LoVo (cell line): ENCODE data around the gene TNFRSF1A.
A peak's percentile ranks its signal among the peaks of the same experiment; 100 is the strongest.

Experiments
- DNase-seq: peaks from one replicate; pipeline ENCODE4 v3.0.0-alpha.2; 2016; ENCODE audit warnings: low spot score

Gene TNFRSF1A

DNA sequence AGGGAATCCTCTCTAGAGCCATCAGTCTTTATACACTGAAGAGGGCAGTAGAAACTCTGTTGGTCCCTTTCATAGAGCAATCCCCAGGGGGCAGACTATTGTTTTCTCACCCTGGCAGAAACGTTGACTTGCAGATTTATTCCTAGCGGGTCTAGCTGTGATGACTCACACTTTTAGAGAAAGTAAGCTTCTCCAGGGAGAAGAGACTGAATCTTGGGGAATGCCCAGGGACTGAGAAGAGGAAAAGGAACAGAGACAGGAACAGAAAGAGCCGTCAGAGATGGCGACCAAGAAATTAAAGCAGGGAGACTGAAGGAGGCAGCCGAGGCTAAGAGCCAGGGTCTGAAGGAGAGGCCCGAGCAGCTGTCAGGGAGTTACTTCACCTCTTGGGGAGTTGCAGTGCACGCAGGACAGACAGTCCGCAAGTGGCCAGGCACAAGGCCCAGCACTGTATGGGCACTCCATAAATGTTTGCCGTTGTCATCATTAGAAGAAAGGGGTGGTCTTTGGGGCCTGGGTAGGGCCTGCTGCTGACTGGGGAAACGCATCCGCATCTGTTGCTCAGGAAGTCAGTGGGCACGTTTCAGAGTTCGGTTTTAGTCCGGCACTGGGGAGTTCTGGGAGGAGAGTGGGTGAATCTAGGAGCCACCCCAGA, 18.4 kb downstream of the TNFRSF1A start:
- DNase-seq = peak; percentile 81

DNA sequence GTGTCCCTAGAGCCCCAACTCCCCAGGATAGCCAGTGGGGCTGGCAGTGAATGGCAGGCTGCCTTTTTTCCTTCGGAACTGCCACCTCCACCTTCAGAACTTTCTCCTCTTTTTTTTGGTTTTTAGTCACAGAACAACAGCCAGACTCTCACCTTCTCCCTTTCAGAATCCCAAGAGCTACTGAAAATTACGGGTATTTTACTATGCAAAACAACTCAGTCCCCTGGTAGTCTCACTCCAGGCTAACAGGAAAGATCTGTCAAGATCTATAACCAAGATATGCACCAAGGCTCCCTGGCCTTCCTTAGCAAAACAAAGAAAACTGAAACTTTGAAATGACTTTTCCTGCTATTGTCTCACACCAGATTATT, 18.9 kb downstream of the TNFRSF1A start:
- DNase-seq = no peak

DNA sequence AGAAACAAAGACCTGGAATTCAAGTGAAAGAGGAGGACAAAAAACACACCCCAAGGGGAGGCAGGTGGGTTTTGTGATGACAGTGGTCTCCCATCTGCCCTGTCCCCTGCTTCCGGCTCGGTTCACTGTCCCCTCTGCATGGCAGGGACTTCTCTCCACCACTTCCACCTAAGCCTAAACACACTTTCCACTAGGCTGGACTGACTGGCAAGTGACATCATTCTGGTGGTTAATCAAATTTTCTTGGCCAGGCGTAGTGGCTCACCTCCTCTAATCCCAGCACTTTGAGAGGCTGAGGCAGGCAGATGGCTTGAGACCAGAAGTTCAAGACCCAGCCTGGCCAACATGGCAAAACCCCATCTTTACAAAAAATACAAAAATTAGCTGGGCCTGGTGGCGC, 19.5 kb downstream of the TNFRSF1A start:
- DNase-seq = no peak

DNA sequence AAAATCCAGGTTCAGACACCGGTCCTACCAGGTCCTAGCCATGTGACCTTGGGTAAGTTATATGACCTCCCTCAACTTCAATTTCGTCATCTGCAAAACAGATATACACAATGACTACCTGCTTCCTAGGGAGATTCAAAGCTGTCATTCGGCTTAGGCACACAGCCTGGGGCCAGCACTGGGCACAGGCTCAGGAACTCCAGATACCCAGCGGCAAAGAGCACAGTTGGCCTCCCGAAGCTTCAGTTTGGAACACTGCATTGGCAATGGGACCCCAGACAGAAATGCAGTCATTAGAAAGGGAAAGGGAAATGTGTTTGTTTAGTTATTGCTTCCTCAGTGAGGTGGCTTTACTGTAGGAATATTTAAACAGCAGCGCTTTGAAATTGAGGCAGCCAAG, 20.0 kb downstream of the TNFRSF1A start:
- no peak for DNase-seq

DNA sequence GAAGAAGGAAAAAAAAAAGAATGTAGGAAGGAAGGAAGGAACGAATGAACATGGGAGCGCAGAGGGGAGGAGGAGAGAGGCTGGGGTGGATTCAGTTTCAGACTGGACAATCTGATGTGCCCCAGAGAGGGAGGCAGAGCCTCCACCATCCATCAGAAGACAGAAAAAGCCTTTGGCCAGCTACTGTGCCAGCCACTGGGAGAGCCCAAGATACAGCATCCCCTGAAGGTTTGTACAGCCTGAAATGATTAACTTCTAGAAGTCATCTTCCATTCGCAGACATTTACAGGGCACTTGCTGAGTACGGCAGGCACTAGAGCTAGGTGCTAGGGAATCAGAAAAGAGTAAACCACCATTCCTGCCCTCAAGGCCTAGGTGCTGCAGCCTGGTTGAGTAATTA, 22.4 kb downstream of the TNFRSF1A start:
- no peak for DNase-seq

DNA sequence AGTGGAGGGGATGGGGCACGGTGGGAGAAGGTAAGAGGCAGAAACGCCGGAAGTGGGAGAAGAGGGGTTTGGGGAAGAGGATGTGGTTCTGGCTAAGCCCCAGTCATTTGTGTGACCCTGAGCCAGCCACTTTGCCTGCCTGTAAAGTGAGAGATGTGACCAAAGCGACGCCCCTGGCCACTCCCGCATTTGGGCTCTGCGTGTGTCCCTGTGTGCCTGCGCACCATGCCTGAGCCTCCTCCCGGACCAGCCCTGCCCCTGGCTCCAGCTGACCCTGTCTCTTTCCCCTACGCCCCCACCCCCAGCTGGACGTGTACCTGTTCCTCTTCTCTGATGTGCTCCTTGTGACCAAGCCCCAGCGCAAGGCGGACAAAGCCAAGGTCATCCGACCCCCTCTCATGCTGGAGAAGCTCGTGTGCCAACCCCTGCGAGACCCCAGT, 23.4 kb downstream of the TNFRSF1A start:
- DNase-seq = no peak

DNA sequence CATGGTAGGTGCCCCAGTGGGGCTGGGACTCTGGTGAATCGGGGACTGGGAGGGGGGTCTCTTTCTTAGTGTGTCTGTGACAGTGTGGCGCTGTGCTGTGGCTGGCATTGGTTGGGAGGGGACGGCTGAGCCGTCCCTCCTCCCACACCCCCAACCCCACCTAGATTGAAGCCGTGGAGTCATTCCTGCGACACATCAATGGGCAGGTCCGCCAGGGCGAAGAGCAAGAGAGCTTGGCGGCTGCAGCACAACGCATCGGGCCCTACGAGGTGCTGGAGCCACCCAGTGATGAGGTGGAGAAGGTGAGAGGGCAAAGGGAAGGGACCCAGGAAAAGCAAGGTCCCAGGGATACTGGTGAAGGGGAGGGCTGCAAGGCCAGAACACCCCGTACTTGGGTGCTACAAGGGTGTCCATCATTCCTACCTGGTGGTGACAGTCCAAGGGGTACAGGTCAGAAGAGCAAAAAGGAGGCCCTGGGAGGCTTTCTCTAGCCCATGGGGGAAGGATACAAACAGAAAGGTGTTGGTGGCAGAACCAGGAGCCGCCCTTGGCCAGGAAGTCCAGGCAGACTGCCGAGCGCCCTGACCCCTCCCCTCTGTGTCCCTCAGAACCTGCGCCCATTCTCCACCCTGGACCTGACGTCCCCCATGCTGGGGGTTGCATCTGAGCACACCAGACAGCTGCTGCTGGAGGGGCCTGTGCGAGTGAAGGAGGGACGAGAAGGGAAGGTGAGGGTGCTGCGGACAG, 24.0 kb downstream of the TNFRSF1A start:
- DNase-seq = no peak

DNA sequence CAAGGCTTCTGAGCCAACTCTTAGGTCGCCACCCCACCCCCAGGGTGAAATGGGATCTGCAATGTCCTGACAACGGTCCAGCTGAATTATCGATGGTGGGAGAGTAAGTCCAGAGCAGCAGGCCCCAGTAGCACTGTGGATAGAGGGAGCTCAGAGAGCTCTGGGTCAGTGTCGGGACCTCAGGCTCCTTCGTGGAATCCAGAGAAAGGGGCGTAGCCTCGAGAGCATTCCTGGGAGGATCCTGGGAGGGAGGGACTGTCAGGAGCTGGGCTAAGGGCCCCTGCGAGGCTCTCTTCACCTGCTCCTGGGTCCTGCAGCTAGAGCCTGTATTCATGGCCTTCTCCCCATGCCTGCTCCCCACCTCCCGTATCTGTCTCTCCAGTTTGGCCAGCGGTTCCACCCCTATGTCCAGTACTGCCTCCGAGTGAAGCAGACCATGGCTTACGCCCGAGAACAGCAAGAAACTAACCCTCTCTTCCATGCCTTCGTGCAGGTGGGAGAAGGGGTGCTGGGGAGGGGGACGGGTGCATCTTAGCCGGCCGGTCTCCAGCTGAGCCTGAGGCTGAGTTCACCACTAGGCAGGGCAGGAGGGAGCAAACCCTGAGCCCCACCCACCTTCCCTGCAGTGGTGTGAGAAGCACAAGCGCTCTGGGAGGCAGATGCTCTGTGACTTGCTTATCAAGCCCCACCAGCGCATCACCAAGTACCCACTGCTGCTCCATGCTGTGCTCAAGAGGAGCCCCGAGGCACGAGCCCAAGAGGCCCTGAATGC, 24.8 kb downstream of the TNFRSF1A start:
- no peak for DNase-seq

DNA sequence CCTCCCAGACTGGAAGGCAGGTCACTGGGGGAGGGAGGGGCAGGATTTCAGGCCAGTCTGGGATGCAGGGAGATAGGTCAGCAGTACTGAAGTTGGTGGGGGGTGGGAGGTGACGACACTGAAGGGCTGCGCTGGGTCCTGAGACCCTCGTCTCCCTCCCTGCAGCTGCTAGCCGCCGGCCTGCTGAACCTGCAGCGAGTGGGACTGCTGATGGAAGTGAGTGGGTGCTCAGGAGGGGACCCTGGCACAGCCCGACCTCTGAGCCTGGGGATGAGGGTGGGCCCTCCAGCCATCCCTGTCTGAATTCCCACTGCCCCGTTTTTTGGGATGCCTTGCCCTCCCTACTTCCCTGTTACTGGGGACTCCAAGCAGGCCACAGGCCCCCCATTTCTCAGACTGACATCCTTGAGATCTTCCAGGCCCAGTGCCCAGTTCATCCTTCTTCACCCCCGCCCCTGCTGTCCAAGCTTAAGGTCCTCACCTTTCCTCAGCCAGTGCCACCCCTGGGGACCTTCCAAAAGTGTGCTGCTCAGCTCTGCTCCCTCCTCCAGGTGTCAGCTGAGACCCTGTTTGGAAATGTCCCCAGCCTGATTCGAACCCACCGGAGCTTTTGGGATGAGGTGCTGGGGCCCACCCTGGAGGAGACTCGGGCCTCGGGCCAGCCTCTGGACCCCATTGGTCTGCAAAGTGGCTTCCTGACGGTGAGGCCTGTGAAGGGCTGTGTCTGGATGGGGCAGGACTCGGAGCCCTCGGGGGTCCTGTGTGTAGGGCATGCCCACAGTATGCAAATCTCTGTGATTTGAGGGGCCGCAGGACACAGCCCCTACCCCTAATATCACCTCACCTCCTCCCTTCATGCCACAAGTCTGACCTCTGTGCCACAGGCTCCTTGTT, 25.9 kb downstream of the TNFRSF1A start:
- DNase-seq = no peak

DNA sequence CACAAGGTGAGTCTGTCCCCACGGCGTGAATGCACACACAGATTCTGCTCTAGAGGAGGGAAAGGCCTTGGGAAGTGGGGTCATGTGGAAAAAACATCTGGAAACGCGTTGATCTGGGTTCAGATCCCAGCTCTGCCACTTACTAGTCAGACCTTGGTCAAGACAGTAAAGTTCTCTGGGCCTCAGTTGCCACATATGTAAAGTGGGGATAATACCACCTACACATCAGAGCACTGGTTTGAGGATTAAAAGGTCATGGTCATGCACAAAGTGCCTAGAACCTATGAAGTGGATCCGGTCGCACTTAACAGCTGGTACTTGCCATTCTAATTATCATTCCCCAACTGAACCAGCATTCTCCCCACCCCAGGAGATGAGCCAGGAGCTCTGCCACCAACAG, 26.7 kb downstream of the TNFRSF1A start:
- DNase-seq = no peak

DNA sequence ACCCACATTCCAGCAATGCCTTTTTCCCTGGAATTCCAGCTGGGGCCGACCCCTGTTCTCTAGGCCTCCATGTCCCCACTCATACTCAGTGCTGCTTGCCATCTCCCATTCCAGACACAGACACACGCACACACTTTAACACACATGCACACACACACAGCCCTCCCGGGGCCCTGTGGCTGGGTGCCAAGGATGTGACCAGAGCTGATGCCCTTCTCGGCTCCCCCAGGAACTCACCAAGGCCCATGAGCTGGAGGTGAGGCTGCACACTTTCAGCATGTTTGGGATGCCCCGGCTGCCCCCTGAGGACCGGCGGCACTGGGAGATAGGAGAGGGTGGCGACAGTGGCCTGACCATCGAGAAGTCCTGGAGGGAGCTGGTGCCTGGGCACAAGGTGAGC, 27.1 kb downstream of the TNFRSF1A start:
- no peak for DNase-seq

DNA sequence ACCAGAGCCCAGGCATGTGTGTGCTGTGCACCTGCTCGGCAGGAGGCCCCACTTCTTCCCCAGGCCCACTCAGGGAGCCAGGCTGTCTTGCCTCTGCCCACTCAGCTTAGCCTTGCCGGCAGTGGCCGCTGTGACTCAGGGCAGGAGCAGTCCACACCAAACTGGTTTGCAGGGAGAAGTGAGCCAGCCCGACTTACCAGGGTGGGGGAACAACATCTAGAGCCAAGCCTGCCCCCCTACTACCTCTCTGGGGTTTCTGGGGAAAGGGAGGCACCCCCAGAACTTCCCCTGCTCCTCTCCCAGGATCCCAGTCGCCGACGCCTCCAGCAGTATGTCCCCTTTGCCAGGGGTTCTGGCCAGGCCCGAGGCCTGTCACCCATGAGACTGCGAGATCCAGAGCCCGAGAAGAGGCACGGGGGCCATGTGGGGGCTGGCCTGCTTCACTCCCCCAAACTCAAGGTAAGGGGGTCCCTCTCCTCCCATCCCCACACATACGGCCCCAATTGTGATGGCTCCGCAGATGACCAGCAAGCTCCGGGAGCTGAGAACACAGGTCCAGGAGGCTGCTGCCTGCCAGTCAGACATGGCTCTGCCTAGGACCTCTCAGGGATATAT, 28.4 kb downstream of the TNFRSF1A start:
- DNase-seq = no peak

DNA sequence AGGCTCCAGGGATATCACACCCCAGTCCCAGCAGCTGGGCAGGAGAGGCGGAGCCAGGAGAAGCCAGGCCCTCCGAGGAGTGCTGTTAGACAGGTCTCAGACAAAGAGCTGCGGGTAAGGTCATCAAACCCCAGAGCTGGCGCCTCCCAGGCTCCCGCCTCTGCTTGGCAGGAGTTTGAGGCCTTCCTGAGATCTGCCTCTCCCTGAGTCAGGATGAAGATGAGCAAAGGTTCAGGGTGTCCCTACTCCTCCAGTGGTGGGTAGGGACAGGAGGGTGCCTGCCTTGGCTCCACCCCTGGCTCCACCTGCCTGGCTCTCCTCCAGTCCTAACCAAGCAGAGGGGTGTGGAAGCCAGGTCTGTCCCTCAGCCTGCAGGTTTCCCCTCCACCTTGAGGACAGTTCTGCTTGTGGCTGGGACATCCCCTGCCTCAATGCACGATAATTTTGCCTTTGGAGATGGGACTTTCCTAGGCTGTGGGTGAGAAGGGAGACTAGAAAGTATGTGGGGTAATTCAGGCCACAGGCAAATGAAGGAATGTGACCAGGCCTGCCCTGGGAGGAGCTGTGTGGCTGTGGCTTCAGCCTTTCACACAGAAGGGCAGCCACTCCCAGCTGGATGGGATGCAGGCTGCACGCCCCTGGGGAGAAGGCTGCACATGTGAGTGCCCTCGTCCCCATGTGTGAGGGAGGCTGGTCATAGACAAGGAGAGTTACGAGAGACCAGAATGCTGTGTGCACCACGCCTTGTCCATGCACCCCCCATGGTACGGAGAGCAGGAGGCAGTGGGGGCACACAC, 29.1 kb downstream of the TNFRSF1A start:
- peak; percentile 87 for DNase-seq

DNA sequence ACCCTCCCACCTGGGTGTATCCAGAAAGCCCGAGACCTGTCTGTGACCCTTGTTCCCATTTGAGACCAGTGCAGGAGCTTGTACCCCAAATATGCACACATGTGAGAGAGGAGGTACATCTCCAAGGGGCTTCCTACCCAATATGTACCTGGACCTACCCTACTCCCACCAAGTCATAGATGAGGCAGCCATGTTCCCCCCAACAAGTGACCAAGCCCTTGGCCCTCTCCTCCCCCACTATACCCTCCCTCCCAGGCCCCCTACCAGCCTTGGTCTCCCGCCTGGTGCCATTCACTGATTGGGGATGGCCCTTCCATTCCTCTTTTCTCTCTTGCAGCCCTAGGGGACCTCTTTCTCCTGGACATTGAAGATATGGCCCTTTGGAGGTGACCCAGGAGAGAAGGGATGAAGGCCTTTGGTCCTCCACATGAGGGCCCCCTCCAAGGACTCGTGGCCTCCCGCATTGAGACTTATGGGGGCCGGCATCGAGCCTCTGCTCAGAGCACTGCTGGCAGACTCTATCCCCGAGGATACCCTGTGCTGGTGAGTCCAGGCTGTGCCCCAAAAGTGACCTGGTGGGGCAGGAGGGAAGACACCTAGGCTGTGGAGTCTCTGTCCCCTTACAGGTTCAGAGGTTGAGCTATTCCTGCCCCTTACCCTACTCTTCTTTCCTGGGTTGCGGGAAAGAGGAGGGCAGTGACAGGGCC, 29.9 kb downstream of the TNFRSF1A start:
- no peak for DNase-seq

DNA sequence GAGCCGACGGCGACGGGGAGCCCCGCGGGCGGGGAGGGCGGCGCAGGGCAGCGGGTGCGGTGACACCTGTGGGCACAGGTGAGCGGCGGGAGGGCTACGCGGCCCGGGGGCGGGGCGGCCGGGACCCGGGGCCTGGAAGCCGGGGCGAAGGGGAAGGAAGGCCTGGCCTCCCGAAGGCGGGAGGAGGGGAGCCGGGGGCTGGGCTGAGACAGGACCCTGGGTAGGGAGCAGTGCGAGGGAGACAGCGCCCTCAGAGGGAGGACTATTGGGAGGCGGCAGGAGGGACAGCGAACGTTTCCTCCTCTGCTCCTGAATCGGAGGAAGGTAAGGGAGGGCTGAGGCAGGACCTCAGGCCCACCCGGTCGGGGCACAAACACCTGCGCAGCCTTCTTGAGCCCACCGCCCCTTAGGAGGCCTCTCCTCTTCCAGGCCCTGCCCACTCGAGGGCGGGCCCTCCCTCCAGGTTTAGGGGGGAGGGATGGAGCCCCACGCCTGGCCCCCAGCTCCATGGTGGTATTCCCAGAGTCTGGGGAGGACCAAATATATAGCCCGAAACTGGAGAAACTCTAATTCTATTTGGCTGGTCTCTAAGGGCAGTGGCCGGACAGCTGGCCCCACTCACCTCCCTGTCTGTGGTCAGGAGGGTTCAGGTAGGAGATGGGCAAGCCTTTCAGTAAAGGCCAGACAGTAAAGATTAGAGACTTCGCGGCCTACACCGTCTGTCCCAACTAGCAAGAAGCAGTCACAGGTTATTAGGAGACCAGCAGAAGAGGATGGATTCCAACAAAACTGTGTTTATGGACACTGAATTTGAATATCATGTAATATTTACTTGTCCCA, 30.9 kb downstream of the TNFRSF1A start:
- no peak for DNase-seq

DNA sequence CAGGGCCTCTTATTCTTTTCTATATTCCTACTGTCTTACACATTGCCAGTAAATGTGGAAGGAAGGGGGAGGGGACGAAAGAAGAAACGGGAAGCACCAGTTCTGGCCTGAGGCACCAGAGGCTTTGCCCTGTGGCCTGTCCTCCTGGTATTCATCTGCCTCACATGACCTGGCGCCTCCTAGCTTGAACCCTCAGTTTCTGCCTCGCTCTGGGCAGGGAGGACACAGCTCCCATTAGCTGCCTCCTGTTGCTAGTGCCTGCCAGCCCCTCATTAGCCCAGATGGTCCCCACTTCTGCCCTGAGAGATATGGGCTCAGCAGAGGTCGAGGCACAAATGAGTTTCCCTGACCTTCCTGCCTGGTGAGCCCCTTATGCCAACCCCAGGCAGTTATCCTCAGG, 34.3 kb downstream of the TNFRSF1A start:
- no peak for DNase-seq

DNA sequence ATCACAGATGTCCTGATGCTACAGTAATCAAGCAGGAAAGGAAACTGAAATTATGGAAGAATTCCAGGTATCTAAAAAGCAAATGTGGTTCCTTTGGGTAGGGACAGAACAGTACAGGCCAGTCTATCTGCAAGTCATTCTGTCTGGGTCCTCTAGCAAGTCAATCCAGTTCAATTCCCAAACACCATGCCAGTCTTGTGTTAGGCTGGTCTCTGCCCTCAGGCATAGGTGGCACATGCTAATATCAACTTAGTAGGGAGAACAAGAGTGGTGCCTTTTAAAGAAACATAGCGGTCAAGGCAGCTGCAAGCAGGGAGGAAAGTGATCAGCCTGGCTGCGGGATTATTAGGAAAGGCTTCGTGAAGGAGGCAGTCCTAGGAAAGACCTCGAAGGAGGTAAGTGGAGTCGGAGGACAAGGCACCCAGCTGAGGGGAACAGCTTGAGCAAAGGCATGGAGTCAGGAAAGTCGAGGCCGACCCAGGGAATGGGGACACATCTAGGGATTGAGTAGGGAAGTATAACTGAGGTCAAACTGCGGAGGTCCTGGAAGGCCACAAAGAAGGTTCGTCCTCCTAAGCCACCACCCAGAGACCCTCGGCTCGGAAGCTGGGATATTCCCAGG, 35.2 kb downstream of the TNFRSF1A start:
- DNase-seq = no peak

DNA sequence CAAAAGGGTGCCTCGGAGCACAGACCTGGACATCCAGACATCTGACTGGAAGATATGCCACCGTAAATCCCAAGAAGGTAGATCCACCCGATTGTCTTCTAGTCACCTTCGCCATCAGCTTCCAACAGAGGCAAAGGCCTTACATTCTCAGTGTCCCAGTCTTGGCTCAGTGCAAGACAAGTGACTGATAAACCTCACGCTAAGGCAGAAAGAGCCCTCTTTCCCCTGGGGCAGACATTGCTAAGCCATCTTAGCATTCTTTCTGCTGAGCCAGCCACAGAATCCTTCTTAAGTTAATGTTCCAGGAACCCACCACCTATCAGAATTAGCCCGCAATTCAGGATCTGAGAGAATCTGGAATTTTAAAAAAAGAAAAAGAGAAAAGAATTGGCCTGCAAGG, 35.7 kb downstream of the TNFRSF1A start:
- DNase-seq = no peak

DNA sequence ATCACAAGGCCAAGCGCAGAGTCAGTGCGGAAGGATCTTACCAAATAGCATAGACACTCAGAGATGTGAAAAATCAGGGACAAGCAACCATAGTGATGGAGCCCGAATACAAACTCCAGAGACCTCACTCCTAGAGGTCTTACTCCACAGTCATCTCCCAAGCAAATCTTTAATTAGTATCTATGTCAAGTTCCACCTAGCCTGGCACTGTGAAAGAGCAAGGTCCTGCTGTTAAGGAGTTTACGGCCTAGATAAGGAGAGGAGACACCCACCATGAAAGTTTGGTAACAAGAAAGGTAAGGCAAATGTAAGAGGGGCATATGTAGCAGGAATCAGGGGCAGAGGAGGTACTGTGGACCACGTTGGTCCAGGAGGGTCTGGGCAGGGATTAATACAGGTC, 38.8 kb downstream of the TNFRSF1A start:
- no peak for DNase-seq
